NCI-H2171 treated with DMSO at 0.1 percent for 48 hours (cell line): Measurements from ENCODE around the gene KNDC1.
"Not testable (repeated sequence)": the region's sequence is repeated elsewhere in the genome, so short reads cannot be mapped to it uniquely, and the experiment has no call there.

ENCODE experiments used
- DNase-seq: peaks from one replicate; lab custom pipeline; 2025; lab: John Stamatoyannopoulos, UW

KNDC1 gene

GRCh38 chr10:133162178-133162909 lies 2.3 kb downstream of the KNDC1 start:
- DNase-seq, result no peak

DNA sequence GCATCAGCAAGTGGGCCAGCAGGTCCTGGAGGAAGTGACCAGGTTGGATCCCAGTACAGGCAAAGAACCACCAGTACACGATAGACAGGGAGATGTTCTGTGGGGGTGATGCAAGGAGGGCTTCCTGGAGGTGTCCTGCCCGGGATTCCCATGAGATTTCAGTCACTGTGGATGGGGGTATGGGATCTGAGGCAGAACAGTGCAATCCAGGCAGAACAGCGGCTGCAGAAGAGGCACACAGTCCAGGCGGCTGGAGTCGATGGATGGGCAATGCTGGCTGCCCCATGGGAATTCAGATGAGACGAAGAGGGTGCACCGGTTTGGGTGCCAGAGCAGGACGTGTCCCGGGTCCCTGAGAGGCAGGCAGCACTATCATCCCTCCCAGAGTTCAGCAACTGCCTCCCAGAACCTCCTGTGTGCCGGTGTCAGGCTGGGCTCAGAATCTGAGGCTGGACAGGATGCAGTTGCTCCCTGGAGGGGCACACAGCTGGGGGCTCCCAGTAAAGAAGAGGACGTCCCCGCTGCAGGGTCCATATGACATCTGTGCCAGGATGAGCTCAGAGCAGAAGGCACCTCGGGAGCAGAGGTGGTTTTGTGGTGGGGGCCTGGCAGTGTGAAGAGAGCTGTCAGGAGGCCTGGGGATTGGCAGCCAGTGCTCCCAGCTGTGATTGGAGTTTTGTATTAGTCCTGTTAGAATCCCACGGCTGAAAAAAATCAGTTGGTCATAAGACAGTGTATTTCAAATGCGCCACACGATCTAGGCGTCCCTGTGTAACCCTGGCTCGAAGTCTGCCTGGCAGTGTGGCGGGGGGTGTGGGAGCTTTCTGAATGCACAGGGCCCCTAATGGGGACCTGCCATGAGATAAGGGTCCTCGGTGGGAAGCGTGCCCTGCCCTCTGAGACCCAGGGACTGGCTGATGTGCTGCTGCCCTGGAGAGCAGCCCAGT lies 3.2 kb downstream of the KNDC1 start:
- DNase-seq, result no peak

DNA sequence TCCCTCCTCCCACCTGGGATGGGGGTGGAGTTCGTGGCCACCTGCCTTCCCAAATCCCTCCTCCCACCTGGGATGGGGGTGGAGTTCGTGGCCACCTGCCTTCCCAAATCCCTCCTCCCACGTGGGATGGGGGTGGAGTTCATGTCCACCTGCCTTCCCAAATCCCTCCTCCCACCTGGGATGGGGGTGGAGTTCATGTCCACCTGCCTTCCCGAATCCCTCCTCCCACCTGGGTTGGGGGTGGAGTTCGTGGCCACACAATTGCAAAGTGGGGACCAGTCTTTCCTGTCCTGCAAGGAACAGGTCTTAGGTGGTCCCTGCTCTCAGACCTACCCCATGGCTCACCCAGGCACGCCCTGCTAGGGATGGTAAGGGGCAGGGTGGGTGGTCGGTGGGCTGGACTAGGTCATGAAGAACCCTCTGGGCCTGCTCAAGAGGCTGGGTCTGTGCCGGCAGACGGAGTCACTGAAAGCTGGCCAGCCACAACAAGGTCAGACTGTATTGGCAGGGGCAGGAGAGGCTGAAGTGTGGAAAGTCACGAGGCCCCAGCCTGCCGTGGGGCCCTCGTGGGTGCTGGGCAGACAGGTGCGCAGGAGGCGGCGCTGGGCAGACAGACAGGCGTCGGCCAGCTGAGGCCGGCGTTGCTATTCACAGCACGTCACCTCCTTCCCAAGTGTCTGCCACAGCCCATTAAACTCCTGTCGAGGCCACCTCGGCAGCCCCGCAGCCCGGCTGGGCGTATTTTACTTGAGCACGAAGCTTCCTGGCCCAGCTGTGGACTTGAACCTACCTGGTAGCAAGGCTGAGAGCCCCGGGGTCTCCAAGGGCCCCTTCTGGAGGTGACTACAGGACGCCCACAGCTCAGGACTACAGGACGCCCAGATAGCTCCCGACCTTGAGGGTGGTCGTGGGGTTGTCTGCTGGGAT lies 4.1 kb downstream of the KNDC1 start:
- DNase-seq, result no peak

GRCh38 chr10:133164816-133165555 lies 5.0 kb downstream of the KNDC1 start:
- DNase-seq, result no peak

- DNase-seq, result no peak
Measured at GRCh38 chr10:133165556-133166503, 5.8 kb downstream of the KNDC1 start.

DNA sequence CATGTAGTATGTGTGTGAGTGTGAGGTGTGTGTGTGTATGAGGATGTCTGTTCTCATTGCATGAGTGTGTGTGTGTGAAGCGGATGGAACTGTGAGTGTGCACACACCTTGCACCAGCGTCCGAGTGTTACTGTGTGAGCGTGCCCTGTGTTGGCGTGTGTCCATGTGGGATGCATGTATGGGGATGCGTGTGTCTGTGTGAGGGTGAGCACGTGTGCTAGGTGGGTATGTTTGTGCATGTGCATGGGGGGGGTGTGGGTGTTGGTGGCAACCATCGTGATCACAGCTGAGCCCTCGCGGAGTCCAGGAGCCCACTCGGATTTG lies 6.4 kb downstream of the KNDC1 start:
- DNase-seq, result no peak

DNA sequence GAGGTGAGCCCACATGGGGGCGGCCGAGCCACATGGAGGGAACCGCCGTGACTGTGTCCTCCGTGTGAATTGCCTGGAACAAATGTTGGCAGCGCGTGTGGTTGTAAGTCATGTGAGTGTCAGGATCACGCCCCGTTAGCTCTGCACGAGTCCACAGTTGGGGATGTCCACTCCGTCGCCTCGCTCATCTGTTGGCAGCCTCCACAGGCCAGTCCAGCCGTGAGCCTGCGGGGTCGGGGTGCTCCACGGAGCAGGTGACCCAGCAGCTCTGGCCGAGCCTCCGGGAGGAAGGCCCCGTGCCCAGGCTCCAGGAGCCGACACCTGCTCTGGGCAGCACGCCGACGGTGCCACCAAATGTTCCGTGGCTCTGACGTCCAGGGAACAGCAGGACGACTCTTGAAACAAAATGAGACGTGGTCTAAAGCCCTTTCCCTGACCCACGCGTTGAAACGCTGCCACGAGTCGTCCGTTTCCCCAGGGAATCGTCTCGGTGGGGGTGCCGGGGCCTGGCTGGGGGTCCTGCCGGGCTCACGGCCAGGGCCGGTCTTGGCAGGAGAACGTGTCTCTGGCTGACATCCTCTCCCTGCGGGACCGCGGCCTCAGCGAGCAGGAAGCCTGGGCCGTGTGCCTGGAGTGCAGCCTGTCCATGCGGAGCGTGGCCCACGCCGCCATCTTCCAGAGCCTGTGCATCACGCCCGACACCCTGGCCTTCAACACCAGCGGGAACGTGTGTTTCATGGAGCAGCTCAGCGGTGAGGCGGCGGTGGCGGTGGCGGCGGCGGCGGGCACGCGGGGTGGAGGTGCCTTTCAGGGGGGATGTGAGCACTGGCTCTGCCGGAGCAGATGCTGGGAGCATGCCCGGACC lies 7.0 kb downstream of the KNDC1 start:
- no peak for DNase-seq

DNA sequence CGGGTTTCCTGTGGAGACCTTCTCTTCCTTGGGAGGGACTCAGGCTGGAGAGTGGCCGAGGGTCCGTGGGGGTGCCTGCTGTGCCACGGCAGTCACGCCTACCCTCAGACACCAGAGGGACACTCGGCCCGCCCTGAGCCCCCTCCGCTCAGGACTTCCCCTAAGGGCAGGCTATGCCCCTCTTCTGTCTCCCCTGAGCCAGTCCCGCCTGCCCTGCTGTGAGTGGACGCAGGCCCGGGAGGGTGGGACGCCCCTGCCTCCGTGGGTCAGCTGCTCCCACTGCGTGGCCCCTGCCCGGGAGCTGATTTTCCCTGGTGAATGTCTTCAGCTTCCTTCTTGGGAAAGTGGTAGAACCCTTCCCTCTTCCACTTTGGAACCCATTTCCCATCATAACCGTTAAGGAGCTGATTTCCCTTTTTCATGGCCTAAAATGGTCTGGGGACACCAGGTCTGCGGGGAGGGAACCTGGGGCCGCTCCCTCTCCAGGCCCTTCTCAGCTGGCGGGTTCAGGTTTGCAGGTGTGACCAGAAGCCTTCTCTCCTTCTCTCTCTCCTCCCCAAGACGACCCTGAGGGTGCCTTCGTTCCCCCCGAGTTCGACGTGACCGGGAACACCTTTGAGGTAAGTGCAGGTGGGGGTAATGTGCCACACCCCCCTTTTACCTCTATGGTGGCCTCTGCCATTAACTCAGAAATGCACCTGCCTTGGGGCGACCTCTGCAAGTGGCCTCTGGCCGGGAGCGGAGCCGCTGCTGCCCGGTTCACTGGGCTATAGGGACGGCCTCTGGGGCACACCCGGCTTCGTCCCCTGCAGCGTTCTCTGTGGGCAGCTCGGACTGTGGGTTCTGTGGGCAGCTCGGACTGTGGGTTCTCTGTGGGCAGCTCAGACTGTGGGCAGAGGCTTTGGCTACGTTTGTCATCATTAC lies 7.9 kb downstream of the KNDC1 start:
- DNase-seq, result no peak

GRCh38 chr10:133168617-133169031 lies 8.6 kb downstream of the KNDC1 start:
- DNase-seq, result no peak

- DNase-seq, result no peak
Measured at GRCh38 chr10:133169173-133169947, 9.3 kb downstream of the KNDC1 start.

- DNase-seq, result no peak
Measured at GRCh38 chr10:133170092-133170491, 10.1 kb downstream of the KNDC1 start.

DNA sequence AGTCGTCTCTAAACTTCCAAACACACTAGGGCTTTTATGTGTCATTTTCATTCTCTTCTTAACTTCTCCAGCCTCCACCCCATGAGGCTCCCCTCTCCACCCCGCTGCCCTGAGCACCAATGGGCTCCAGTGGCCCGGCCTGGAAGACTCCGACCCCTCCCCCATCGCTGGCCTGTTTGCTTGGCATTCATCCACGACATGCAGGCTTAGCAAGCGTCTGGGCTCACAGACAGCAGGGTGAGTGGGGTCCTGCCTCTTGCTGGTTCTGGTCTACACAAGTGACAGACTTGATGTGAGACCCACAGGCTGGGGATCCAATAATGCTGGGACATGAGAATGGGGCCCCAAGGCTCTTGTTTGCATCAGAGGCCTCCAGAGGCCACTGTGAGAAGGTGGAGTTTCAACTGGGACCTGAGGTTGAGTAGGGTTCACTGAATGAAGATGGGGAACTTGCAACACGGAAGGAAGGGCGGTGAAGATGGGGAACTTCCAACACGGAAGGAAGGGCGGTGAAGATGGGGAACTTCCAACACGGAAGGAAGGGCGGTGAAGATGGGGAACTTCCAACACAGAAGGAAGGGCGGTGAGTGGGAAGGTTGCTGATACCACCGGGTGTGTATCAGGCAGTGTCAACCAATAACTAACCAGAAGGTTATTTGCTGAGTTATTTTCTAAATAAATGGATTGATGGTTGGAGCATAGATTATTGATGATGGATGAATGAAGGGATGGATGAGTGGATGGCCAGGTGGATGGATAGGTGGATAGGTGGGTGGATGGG lies 14.0 kb downstream of the KNDC1 start:
- DNase-seq, result no peak

DNA sequence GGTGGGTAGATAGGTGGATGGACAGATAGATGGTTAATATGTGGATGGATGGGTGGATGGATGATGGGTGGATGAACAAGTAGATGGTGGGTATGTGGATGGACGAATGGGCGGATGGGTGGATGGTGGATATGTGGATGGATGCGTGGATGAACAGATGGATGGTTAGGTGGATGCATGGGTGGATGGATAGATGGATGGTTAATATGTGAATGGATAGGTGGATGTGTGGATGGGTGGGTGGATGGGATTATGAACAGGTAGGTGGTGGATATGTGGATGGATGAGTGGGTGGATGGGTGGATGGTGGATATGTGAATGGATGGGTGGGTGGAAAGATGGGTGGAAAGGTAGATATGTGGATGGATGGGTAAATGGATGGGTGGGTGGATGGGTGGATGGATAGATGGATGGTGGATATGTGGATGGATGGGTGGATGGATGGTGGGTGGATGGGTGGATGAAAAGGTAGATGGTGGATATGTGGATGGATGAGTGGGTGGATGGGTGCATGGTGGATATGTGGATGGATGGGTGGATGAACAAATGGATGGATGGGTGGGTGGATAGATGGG lies 14.8 kb downstream of the KNDC1 start:
- DNase-seq, result no peak

GRCh38 chr10:133175624-133176023 lies 15.6 kb downstream of the KNDC1 start:
- not testable (repeated sequence) for DNase-seq

GRCh38 chr10:133176546-133176945 lies 16.5 kb downstream of the KNDC1 start:
- DNase-seq, result no peak
